PC-3 (cell line): Measurements from ENCODE around the gene PFAS. TPM values are rescaled to one million over a fixed set of nuclear protein-coding genes. Genes with fewer than 3 reads are reported as not detected.

Experiments used
- ATAC-seq: fragments of 200-7000 bp; cut with Tn5 transposase; 2 replicates; pipeline ENCODE4 v1.9.1; 2020; ENCODE audit warnings: mild to moderate bottlenecking, moderate library complexity
- BruUV-seq: library from RNA; stranded (reverse); fragments of 400-500 nt; replicated peaks from 2 replicates; lab custom pipeline; 2021; lab: Mats Ljungman, UMichigan
- CTCF ChIA-PET: fragments of 300-600 bp; sonication (Branson Sonifier 250); formaldehyde crosslinking; loops from one replicate; lab custom pipeline; 2022; ENCODE audit warnings: antibody characterized with exemption; lab: Charles Lee
- POLR2A ChIA-PET: fragments of 300-600 bp; sonication (Branson Sonifier 250); formaldehyde crosslinking; loops from one replicate; lab custom pipeline; 2022; ENCODE audit warnings: antibody characterized with exemption; ENCODE audit not compliant: unreplicated experiment; lab: Charles Lee
- DNase-seq: peaks from one replicate; pipeline ENCODE4 v3.0.0-alpha.2; 2015
- H2AFZ ChIP-seq: fragments of 300-600 bp; sonication (generic); 2 replicates; pipeline ENCODE4 v1.6.0; 2016; ENCODE audit warnings: antibody characterized with exemption, low read length
- H3F3A ChIP-seq: fragments of 300-600 bp; sonication (generic); one replicate; pipeline ENCODE4 v1.6.0; 2017; ENCODE audit warnings: antibody characterized with exemption, low read length, control low read depth, mild to moderate bottlenecking; ENCODE audit not compliant: unreplicated experiment
- H3K27ac ChIP-seq: fragments of 300-600 bp; sonication (generic); 2 replicates; pipeline ENCODE4 v1.5.1; 2016; ENCODE audit warnings: mild to moderate bottlenecking, low read length
- H3K27me3 ChIP-seq: fragments of 300-600 bp; sonication (generic); 2 replicates; pipeline ENCODE4 v1.6.1; 2016; ENCODE audit warnings: low read length, mixed read lengths
- H3K36me3 ChIP-seq: fragments of 300-600 bp; sonication (generic); 2 replicates; pipeline ENCODE4 v1.6.1; 2016; ENCODE audit warnings: low read depth, mixed run types, low read length, mixed read lengths
- H3K4me1 ChIP-seq: fragments of 300-600 bp; sonication (generic); 2 replicates; pipeline ENCODE4 v1.5.1; 2016; ENCODE audit warnings: low read length; ENCODE audit not compliant: insufficient read depth
- H3K4me2 ChIP-seq: fragments of 300-600 bp; sonication (generic); 2 replicates; pipeline ENCODE4 v1.6.0; 2016; ENCODE audit warnings: low read length
- H3K4me3 ChIP-seq: fragments of 300-600 bp; sonication (generic); 2 replicates; pipeline ENCODE4 v1.5.1; 2016; ENCODE audit warnings: mild to moderate bottlenecking, low read length, mixed read lengths
- H3K79me2 ChIP-seq: fragments of 300-600 bp; sonication (generic); 2 replicates; pipeline ENCODE4 v1.6.1; 2017; ENCODE audit warnings: low read length, mixed read lengths
- H3K9ac ChIP-seq: fragments of 300-600 bp; sonication (generic); 2 replicates; pipeline ENCODE4 v1.6.0; 2016; ENCODE audit warnings: mild to moderate bottlenecking, low read length
- H3K9me2 ChIP-seq: fragments of 300-600 bp; sonication (generic); replicated peaks from 2 replicates; pipeline ENCODE4 v1.6.1; 2016; ENCODE audit warnings: mixed run types, low read length, mixed read lengths
- H3K9me3 ChIP-seq: fragments of 300-600 bp; sonication (generic); 2 replicates; pipeline ENCODE4 v1.6.1; 2016; ENCODE audit warnings: low read length, mixed read lengths
- H4K20me1 ChIP-seq: fragments of 300-600 bp; sonication (generic); 2 replicates; pipeline ENCODE4 v1.6.1; 2016; ENCODE audit warnings: low read length, mixed read lengths
- EZH2 ChIP-seq: fragments of 300-600 bp; sonication (generic); IDR thresholded peaks from one replicate; pipeline ENCODE4 v1.6.1; 2017; ENCODE audit warnings: antibody characterized with exemption, mild to moderate bottlenecking, low read length; ENCODE audit not compliant: unreplicated experiment
- EZH2phosphoT487 ChIP-seq: fragments of 300-600 bp; sonication (generic); IDR thresholded peaks from 2 replicates; pipeline ENCODE4 v1.6.1; 2018; ENCODE audit warnings: mild to moderate bottlenecking, antibody characterized with exemption, low read length, borderline replicate concordance
- intact Hi-C: fragments of 100-400 bp; cut with micrococcal nuclease; formaldehyde crosslinking; loops from 2 replicates; pipeline ENCODE4 v1.9.0; 2023
- total RNA-seq: library from RNA; depleted of rRNA; stranded (reverse); fragments of >200 nt; gene quantifications from 2 replicates; pipeline ENCODE4 v1.2.3, GENCODE V29; 2014
- TF ChIP-seq, protein P1 (sequence below): fragments of 300-600 bp; sonication (generic); conservative IDR thresholded peaks from 2 replicates; pipeline ENCODE4 v1.5.1; 2017; ENCODE audit warnings: antibody characterized with exemption, low read depth, mild to moderate bottlenecking, low read length

Gene PFAS
- total RNA-seq, 1 experiment from 2014 or later: 29.0 TPM

DNA sequence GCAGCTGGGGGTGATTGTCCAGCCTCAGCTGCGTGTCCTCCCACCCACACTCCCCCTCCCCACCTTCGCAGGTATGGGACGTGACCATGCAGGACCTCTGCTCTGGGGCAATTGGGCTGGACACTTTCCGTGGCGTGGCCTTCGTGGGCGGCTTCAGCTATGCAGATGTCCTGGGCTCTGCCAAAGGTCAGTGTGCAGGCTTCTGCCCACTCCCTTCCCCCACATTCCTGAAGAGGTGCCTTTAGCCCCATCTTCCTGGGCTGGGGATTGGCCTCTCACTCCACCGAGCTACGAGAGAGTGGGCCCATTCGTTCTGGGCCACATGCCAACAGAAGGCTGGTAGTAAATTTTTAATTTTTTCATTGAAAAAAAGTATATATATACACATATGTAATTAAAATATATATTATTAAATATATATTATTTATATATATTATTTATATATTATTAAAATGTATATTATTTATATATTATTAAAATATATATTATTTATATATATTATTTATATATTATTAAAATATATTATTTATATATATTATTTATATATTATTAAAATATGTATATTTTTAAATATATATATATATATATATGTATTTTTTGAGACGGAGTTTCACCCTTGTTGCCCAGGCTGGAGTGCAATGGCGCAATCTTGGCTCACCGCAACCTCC is 18.5 kb downstream of the PFAS start:
- Histone ChIP-seq H3K36me3 (no peaks in the 10 kb centered on the region; the same call in 1 of the 2 replicates), H3K4me2 (no peak overlapping the region), H3K27ac (no peak overlapping the region), H3K79me2 (no peaks in the 10 kb centered on the region), H3K27me3 (no peaks in the 10 kb centered on the region), H4K20me1 (no peaks in the 10 kb centered on the region), H3K4me3 (no peak overlapping the region), H3K4me1 (no peaks in the 10 kb centered on the region), H3K9me2 (no peaks in the 10 kb centered on the region), H3K9me3 (no peaks in the 10 kb centered on the region), H2AFZ (no peak overlapping the region), H3F3A (no peaks in the 10 kb centered on the region), H3K9ac (no peak overlapping the region)
- CTCF ChIA-PET: no interaction called here
- POLR2A ChIA-PET: no interaction called here
- DNase-seq (no peak), ATAC-seq (no peak)
- no TSS peak for BruUV-seq
- intact Hi-C loops: no loop called here
- TF ChIP-seq, protein P1, sequence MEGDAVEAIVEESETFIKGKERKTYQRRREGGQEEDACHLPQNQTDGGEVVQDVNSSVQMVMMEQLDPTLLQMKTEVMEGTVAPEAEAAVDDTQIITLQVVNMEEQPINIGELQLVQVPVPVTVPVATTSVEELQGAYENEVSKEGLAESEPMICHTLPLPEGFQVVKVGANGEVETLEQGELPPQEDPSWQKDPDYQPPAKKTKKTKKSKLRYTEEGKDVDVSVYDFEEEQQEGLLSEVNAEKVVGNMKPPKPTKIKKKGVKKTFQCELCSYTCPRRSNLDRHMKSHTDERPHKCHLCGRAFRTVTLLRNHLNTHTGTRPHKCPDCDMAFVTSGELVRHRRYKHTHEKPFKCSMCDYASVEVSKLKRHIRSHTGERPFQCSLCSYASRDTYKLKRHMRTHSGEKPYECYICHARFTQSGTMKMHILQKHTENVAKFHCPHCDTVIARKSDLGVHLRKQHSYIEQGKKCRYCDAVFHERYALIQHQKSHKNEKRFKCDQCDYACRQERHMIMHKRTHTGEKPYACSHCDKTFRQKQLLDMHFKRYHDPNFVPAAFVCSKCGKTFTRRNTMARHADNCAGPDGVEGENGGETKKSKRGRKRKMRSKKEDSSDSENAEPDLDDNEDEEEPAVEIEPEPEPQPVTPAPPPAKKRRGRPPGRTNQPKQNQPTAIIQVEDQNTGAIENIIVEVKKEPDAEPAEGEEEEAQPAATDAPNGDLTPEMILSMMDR: no peak
- no peak for TF ChIP-seq EZH2
- no peak for TF ChIP-seq EZH2phosphoT487

DNA sequence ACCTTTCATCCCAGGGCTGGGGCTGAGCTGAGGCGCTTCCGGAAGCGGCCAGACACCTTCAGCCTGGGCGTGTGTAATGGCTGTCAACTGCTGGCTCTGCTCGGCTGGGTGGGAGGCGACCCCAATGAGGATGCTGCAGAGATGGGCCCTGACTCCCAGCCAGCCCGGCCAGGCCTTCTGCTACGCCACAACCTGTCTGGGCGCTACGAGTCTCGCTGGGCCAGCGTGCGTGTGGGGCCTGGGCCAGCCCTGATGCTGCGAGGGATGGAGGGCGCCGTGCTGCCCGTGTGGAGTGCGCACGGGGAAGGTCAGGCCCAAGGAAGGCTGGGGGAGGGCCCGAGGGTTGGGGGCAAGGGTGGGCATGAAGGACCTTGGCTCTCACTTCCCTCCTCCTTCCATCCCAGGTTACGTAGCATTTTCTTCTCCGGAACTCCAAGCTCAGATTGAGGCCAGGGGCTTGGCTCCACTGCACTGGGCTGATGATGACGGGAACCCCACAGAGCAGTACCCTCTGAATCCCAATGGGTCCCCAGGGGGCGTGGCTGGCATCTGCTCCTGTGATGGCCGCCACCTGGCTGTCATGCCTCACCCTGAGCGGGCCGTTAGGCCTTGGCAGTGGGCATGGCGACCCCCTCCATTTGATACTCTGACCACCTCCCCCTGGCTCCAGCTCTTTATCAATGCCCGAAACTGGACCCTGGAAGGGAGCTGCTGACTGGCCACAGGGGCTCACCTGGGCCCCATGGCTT is 19.6 kb downstream of the PFAS start:
- Histone ChIP-seq H2AFZ (no peak overlapping the region), H3K9ac (no peak overlapping the region), H3K9me3 (no peaks in the 10 kb centered on the region), H3K27me3 (no peaks in the 10 kb centered on the region), H3K4me3 (no peak overlapping the region), H3K4me2 (no peak overlapping the region), H4K20me1 (no peaks in the 10 kb centered on the region), H3K36me3 (no peaks in the 10 kb centered on the region; the same call in 1 of the 2 replicates), H3K9me2 (no peaks in the 10 kb centered on the region), H3F3A (no peaks in the 10 kb centered on the region), H3K27ac (no peak overlapping the region), H3K4me1 (no peaks in the 10 kb centered on the region), H3K79me2 (no peaks in the 10 kb centered on the region)
- intact Hi-C loops: no loop called here
- BruUV-seq: no TSS peak
- TF ChIP-seq EZH2 (no peak), EZH2phosphoT487 (no peak)
- TF ChIP-seq, protein P1: no peak
- ATAC-seq: no peak
- ChIA-PET POLR2A (no interaction called here), CTCF (no interaction called here)
- no peak for DNase-seq

DNA sequence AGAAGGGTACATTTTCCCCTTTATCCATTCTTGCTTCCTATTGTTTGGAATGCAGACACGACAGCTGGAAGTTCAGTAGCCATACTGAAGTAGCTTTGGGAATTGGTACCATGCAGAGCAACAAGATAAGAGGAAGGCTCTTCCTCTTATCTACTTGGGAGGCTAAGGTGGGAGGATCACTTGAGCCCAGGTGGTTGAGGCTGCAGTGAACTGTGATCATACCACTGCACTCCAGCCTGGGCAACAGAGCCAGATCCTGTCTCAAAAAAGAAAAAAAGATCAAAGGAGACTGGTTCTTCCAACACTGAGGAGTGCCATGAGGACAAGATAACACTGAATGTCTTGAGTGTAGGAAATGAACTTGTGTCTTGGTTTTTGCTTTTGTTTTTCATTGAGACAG is 23.3 kb downstream of the PFAS start:
- no peak overlapping the region for H3K4me3 ChIP-seq
- no peaks in the 10 kb centered on the region for H3K9me3 ChIP-seq
- CTCF ChIA-PET: no interaction called here
- POLR2A ChIA-PET: no interaction called here
- no peak overlapping the region for H3K27ac ChIP-seq
- H3K36me3 ChIP-seq: no peaks in the 10 kb centered on the region; the same call in 1 of the 2 replicates
- DNase-seq (no peak), ATAC-seq (no peak)
- H3K4me2 ChIP-seq: no peak overlapping the region
- no peak overlapping the region for H2AFZ ChIP-seq
- no peak overlapping the region for H3K9ac ChIP-seq
- no peaks in the 10 kb centered on the region for H3K4me1 ChIP-seq
- no peaks in the 10 kb centered on the region for H3K79me2 ChIP-seq
- no peaks in the 10 kb centered on the region for H3K9me2 ChIP-seq
- no peaks in the 10 kb centered on the region for H3K27me3 ChIP-seq
- no TSS peak for BruUV-seq
- intact Hi-C loops: no loop called here
- H4K20me1 ChIP-seq: no peaks in the 10 kb centered on the region
- H3F3A ChIP-seq: no peaks in the 10 kb centered on the region
- TF ChIP-seq, protein P1: no peak
